Activated CD4-positive, alpha-beta T cell treated with anti-CD3 and anti-CD28 coated beads, Interleukin-2, Interleukin-6, amounts not matched to agents 100 ng/mL and 50 ng/mL, durations not matched to agents 16 hours and 8 hours (primary cell): Measurements from ENCODE around the gene DISC1.
"Not testable (repeated sequence)": the region's sequence is repeated elsewhere in the genome, so short reads cannot be mapped to it uniquely, and the experiment has no call there.

Experiments used
- DNase-seq: peaks from one replicate; pipeline ENCODE4 v3.0.0-alpha.2; 2020

Gene DISC1

GRCh38 chr1:231705806-231706760 lies 79.5 kb downstream of the DISC1 start:
- DNase-seq = no peak

GRCh38 chr1:231706934-231707333 lies 80.3 kb downstream of the DISC1 start:
- no peak for DNase-seq

GRCh38 chr1:231707407-231707806 lies 80.8 kb downstream of the DISC1 start:
- DNase-seq = no peak

- DNase-seq = no peak
Observed at GRCh38 chr1:231708394-231708793, 81.8 kb downstream of the DISC1 start.

GRCh38 chr1:231714440-231714839 lies 87.8 kb downstream of the DISC1 start:
- no peak for DNase-seq

GRCh38 chr1:231715816-231716722 lies 89.5 kb downstream of the DISC1 start:
- no peak for DNase-seq

GRCh38 chr1:231716879-231717278 lies 90.3 kb downstream of the DISC1 start:
- no peak for DNase-seq

- DNase-seq = no peak
Observed at GRCh38 chr1:231719485-231720183, 93.0 kb downstream of the DISC1 start.

- DNase-seq = no peak
Observed at GRCh38 chr1:231720652-231721325, 94.2 kb downstream of the DISC1 start.

GRCh38 chr1:231721436-231721835 lies 94.8 kb downstream of the DISC1 start:
- DNase-seq = no peak

GRCh38 chr1:231722356-231722755 lies 95.8 kb downstream of the DISC1 start:
- DNase-seq = no peak

- no peak for DNase-seq
Observed at GRCh38 chr1:231723146-231723545, 96.6 kb downstream of the DISC1 start.

GRCh38 chr1:231724041-231724440 lies 97.5 kb downstream of the DISC1 start:
- no peak for DNase-seq

- DNase-seq = peak; percentile 41
Observed at GRCh38 chr1:231724876-231725647, 98.5 kb downstream of the DISC1 start.

GRCh38 chr1:231727171-231727570 lies 100.6 kb downstream of the DISC1 start:
- no peak for DNase-seq

- DNase-seq = not testable (repeated sequence)
Observed at GRCh38 chr1:231728987-231729386, 102.4 kb downstream of the DISC1 start.

- DNase-seq = no peak
Observed at GRCh38 chr1:231729544-231729943, 103.0 kb downstream of the DISC1 start.

GRCh38 chr1:231731268-231731667 lies 104.7 kb downstream of the DISC1 start:
- DNase-seq = no peak

GRCh38 chr1:231733063-231733462 lies 106.5 kb downstream of the DISC1 start:
- no peak for DNase-seq

GRCh38 chr1:231733672-231734071 lies 107.1 kb downstream of the DISC1 start:
- DNase-seq = no peak

- DNase-seq = peak; percentile 51
Observed at GRCh38 chr1:231734417-231734816, 107.8 kb downstream of the DISC1 start.

- DNase-seq = no peak
Observed at GRCh38 chr1:231735411-231735810, 108.8 kb downstream of the DISC1 start.
